Endothelial cell (in vitro differentiated cells): Measurements from ENCODE around the gene SPANXN2. TPM values are rescaled to one million over a fixed set of nuclear protein-coding genes. Genes with fewer than 3 reads are reported as not detected.
"Not testable (repeated sequence)": the region's sequence is repeated elsewhere in the genome, so short reads cannot be mapped to it uniquely, and the experiment has no call there.

Experiments used
- DNase-seq: peaks from one replicate; pipeline ENCODE4 v3.0.0; 2021; ENCODE audit warnings: low spot score
- H3K27ac Mint-ChIP-seq: one replicate; pipeline ENCODE4 v1.8.0; 2021; ENCODE audit warnings: mixed read lengths, inconsistent platforms; ENCODE audit not compliant: unreplicated experiment
- H3K27me3 Mint-ChIP-seq: one replicate; pipeline ENCODE4 v1.8.0; 2021; ENCODE audit warnings: mild to moderate bottlenecking, moderate library complexity, mixed read lengths, inconsistent platforms; ENCODE audit not compliant: unreplicated experiment
- H3K36me3 Mint-ChIP-seq: one replicate; pipeline ENCODE4 v1.8.0; 2021; ENCODE audit warnings: mild to moderate bottlenecking, low read depth, mixed read lengths, inconsistent platforms; ENCODE audit not compliant: unreplicated experiment
- H3K4me1 Mint-ChIP-seq: one replicate; pipeline ENCODE4 v1.8.0; 2021; ENCODE audit warnings: mild to moderate bottlenecking, mixed read lengths, inconsistent platforms; ENCODE audit not compliant: unreplicated experiment
- H3K4me3 Mint-ChIP-seq: one replicate; pipeline ENCODE4 v1.8.0; 2021; ENCODE audit warnings: mild to moderate bottlenecking, mixed read lengths, inconsistent platforms; ENCODE audit not compliant: unreplicated experiment
- H3K9me3 Mint-ChIP-seq: one replicate; pipeline ENCODE4 v1.8.0; 2021; ENCODE audit warnings: mixed read lengths, inconsistent platforms; ENCODE audit not compliant: unreplicated experiment
- CTCF ChIP-seq: fragments of 200-600 bp; sonication (generic); IDR thresholded peaks from one replicate; pipeline ENCODE4 v1.5.0; 2021; ENCODE audit warnings: antibody characterized with exemption; ENCODE audit not compliant: unreplicated experiment
- long read RNA-seq: library from polyadenylated mRNA; unstranded; transcript quantifications from one replicate; pipeline ENCODE4 v2.0.0, GENCODE V29; 2020; ENCODE audit not compliant: unreplicated experiment
- total RNA-seq: library from RNA; stranded (reverse); fragmentation: NEBNext Ultra II Directional; extraction: Animal tissue kit (Norgen Biotek cat#: 25700); gene quantifications from one replicate; pipeline ENCODE4 v1.2.1, GENCODE V29; 2021; ENCODE audit not compliant: unreplicated experiment

SPANXN2 gene
- not detected for total RNA-seq
- long read RNA-seq, result 0 reads

- not testable (repeated sequence) for H3K27ac Mint-ChIP-seq, H3K27me3 Mint-ChIP-seq, H3K4me3 Mint-ChIP-seq, H3K36me3 Mint-ChIP-seq, DNase-seq, H3K4me1 Mint-ChIP-seq
- peaks cover 32% of the 10 kb centered on the region for H3K9me3 Mint-ChIP-seq
These were observed at the start of gene SPANXN2 for GRCh38 chrX:143720652-143721051. Gene SPANXN2, minus strand, starts transcription at chrX:143720752. Its CDS starts 84 bp downstream, at chrX:143720668.

- Mint-ChIP-seq H3K27ac (no peak overlapping the region), H3K4me3 (no peak overlapping the region), H3K36me3 (no peaks in the 10 kb centered on the region), H3K9me3 (peaks cover 8% of the 10 kb centered on the region), H3K27me3 (no peaks in the 10 kb centered on the region), H3K4me1 (no peaks in the 10 kb centered on the region)
- no peak for TF ChIP-seq CTCF
- DNase-seq, result no peak
These were observed 48.4 kb upstream of the SPANXN2 start for GRCh38 chrX:143768976-143769375.

GRCh38 chrX:143767789-143768188, 47.2 kb upstream of the SPANXN2 start:
- H3K4me3 Mint-ChIP-seq, H3K9me3 Mint-ChIP-seq, H3K4me1 Mint-ChIP-seq, H3K27ac Mint-ChIP-seq, DNase-seq, H3K27me3 Mint-ChIP-seq, H3K36me3 Mint-ChIP-seq: not testable (repeated sequence)

GRCh38 chrX:143757887-143758286, 37.3 kb upstream of the SPANXN2 start:
- no peaks in the 10 kb centered on the region for H3K4me1 Mint-ChIP-seq
- H3K4me3 Mint-ChIP-seq, result no peak overlapping the region
- TF ChIP-seq CTCF, result no peak
- H3K27ac Mint-ChIP-seq, result no peak overlapping the region
- H3K9me3 Mint-ChIP-seq, result peaks cover 4% of the 10 kb centered on the region
- no peaks in the 10 kb centered on the region for H3K36me3 Mint-ChIP-seq
- peaks cover 2% of the 10 kb centered on the region for H3K27me3 Mint-ChIP-seq
- DNase-seq, result no peak

- Mint-ChIP-seq H3K4me1 (no peaks in the 10 kb centered on the region), H3K4me3 (no peak overlapping the region), H3K27ac (no peak overlapping the region), H3K27me3 (peaks cover 2% of the 10 kb centered on the region), H3K9me3 (peaks cover 4% of the 10 kb centered on the region), H3K36me3 (no peaks in the 10 kb centered on the region)
- no peak for TF ChIP-seq CTCF
- DNase-seq, result no peak
These were observed 36.8 kb upstream of the SPANXN2 start for GRCh38 chrX:143757375-143757774.

- no peak overlapping the region for H3K4me3 Mint-ChIP-seq
- H3K9me3 Mint-ChIP-seq, result peaks cover 4% of the 10 kb centered on the region
- peaks cover 2% of the 10 kb centered on the region for H3K27me3 Mint-ChIP-seq
- no peak overlapping the region for H3K27ac Mint-ChIP-seq
- H3K36me3 Mint-ChIP-seq, result no peaks in the 10 kb centered on the region
- no peaks in the 10 kb centered on the region for H3K4me1 Mint-ChIP-seq
- no peak for DNase-seq
- TF ChIP-seq CTCF, result no peak
These were observed 33.6 kb upstream of the SPANXN2 start for GRCh38 chrX:143754183-143754582.
